ENCODE measurements around the gene RAB10. TPM values are rescaled to one million over a fixed set of nuclear protein-coding genes. Genes with fewer than 3 reads are reported as not detected.
A peak's percentile ranks its signal among the peaks of the same experiment; 100 is the strongest.

RAB10 gene
- total RNA-seq, 2 donors from 2014 or later = 115 to 121 TPM

- Histone ChIP-seq H3K9ac (ENCODE audit: extremely low read depth, low read length, poor library complexity, severe bottlenecking) (no peak overlapping the region), H3K4me3 (ENCODE audit: low read length) (peak overlapping the region; percentile 73), H3K36me3 (ENCODE audit: control insufficient read depth, insufficient read depth, low read length) (no peaks in the 10 kb centered on the region), H3K9me3 (ENCODE audit: control insufficient read depth, low read length) (no peaks in the 10 kb centered on the region), H3K4me1 (ENCODE audit: control insufficient read depth, insufficient read depth, low read length) (no peaks in the 10 kb centered on the region), H3K27me3 (ENCODE audit: control insufficient read depth, insufficient read depth, low read length, poor library complexity, severe bottlenecking) (peaks cover 20% of the 10 kb centered on the region), H3K27ac (ENCODE audit: low read depth, low read length) (peak overlapping the region; percentile 24)
- peaks cover 3% of the 10 kb centered on the region for H3K4me1 Mint-ChIP-seq
- H3K27me3 Mint-ChIP-seq (ENCODE audit: insufficient read depth) = peaks cover 49% of the 10 kb centered on the region
- peak; percentile 73 for DNase-seq
- peaks cover 2% of the 10 kb centered on the region for H3K9me3 Mint-ChIP-seq
- 22 to 29% methylated on average over 15 to 46 of the region's 46 CpGs for WGBS, 2 experiments (ENCODE audit: insufficient coverage in 1 of 2, insufficient read length in 1 of 2)
- peak; percentile 22 for TF ChIP-seq CTCF (conservative IDR thresholded peaks at IDR 0.05)
- no peaks in the 10 kb centered on the region for H3K36me3 Mint-ChIP-seq (ENCODE audit: low read depth)
- H3K4me3 Mint-ChIP-seq = peak overlapping the region; percentile 48
- no peak overlapping the region for H3K27ac Mint-ChIP-seq
These were observed 140.0 kb downstream of the RAB10 start for GRCh38 chr2:26173776-26174482.

GRCh38 chr2:26174691-26175465 lies 141.0 kb downstream of the RAB10 start:
- DNase-seq = peak; percentile 57
- H3K4me3 Mint-ChIP-seq = peak overlapping the region; percentile 48
- no peak overlapping the region for H3K4me3 ChIP-seq (ENCODE audit: low read length)

More at GRCh38 chr2:26174691-26175465, 141.0 kb downstream of the RAB10 start:
- Histone ChIP-seq H3K36me3 (ENCODE audit: control insufficient read depth, insufficient read depth, low read length) (no peaks in the 10 kb centered on the region), H3K9ac (ENCODE audit: extremely low read depth, low read length, poor library complexity, severe bottlenecking) (no peak overlapping the region), H3K27ac (ENCODE audit: low read depth, low read length) (peak overlapping the region; percentile 78), H3K27me3 (ENCODE audit: control insufficient read depth, insufficient read depth, low read length, poor library complexity, severe bottlenecking) (peaks cover 20% of the 10 kb centered on the region), H3K4me1 (ENCODE audit: control insufficient read depth, insufficient read depth, low read length) (no peaks in the 10 kb centered on the region), H3K9me3 (ENCODE audit: control insufficient read depth, low read length) (no peaks in the 10 kb centered on the region)
- Mint-ChIP-seq H3K9me3 (peaks cover 2% of the 10 kb centered on the region), H3K36me3 (ENCODE audit: low read depth) (no peaks in the 10 kb centered on the region), H3K27ac (no peak overlapping the region), H3K27me3 (ENCODE audit: insufficient read depth) (peaks cover 49% of the 10 kb centered on the region), H3K4me1 (peaks cover 6% of the 10 kb centered on the region)
- no peak for TF ChIP-seq CTCF (conservative IDR thresholded peaks at IDR 0.05)
- 82% methylated on average over 10 of the region's 10 CpGs; no CpG with 5 or more reads in 1 of the 2 experiments for WGBS, 2 experiments (ENCODE audit: insufficient coverage in 1 of 2, insufficient read length in 1 of 2)
